Fibroblast of skin of right biceps (primary cell): ENCODE results near the gene CHD6.

Experiments used
- DNase-seq: peaks from one replicate; pipeline ENCODE4 v3.0.0-alpha.2; 2013

Gene CHD6

DNA sequence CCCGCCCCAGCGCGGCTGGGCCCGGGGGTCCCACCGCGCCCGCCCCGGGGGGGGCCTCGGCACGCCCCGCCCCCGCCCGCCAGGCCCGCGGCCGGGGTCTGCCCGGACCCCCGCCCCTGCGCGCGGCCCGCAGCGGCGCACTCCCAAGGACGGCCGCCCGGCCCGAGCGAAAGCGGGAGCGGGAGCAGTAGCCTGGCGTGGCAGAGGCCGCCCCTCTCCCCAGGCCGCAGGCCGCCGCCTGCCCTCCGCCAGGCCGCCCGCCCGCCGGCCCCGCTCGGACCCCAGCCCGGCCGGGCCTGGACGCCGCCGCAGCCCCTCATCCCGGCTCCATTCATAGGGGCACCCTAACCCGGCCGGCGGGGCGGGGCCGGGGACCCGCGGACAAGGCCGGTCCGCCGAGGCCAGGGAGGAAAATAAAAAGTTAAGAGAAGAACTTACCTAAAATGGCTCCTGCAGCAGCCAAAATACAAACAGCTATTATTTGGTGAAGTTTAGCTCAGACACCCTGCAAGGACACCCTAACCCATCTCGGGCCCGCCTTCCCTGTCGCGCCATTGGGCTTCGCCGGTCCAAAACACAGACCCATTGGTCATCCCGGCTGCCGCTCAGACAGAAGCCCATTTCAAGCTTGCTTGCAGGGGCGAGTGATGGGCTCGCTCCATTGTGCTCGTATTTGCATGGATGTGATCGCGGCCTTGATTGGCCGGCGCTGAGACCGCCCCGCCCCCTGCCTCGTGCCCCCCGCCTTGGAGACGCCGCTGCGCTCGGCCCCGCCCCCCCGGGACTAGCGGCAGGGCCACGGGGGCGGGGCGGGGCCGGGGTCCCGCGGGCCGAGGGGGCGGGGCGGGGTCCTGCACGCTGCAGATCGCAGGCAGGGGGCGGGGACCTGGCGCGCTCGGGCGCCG lies at the start of gene CHD6:
CHD6 (minus strand) TSS at position 476 of the 905 bp plus-strand sequence. CDS start 67,040 bp downstream, outside the sequence.
- peak; percentile 100 for DNase-seq

GRCh38 chr20:41664584-41664983 lies 46.4 kb upstream of the CHD6 start:
- peak; percentile 7 for DNase-seq

GRCh38 chr20:41657655-41658054 lies 39.5 kb upstream of the CHD6 start:
- DNase-seq, result no peak

DNA sequence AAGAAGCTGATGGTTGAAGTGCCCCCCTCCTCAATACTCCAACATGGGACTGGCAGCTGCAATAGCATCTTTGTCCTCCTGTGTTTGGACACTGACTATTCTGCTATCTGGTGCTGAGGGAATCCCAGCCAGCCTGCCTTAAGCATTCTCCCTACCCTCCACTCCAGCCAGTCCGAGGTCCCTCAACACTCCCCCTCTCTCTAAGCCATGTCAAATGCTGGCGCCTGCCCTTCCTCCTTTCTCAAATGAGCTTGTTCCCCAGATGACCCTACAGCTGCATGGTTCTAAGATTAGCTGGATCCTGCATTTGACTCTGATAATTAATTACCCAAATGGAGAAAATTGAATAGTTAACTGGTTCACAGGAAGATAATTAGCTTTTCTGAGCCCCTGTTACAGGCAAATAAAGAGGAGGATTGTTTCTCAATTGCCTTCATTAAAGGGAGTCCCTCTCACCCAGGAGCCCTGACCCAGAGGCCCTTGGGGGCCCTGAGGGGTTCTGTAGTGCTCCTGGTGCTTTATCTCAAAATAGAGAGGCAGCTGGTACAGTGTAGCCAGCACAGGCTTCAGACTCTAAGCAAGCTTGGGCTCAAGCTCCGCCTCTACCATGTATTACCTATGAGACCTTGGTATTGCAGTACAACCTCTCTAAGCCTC lies 37.9 kb upstream of the CHD6 start:
- no peak for DNase-seq

DNA sequence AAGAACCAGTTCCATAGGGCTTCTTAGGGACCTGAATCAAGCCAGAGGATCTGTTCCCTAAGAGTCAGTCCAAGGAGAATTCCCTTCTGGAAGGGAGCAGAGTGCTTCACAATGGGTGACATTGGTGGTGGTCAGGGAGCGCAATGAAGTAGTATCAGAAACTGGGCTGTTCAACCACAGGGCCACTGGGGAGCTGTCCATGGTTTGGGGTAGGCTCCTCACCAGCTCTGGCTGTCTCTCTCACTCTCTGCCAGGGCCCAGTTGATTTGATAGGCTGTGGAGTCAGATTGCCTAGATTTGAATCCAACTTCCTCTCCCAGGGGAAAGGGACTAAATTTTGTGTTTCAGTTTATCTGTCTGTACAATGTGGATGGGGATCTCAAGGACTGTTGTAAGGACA lies 36.7 kb upstream of the CHD6 start:
- DNase-seq, result peak; percentile 23

GRCh38 chr20:41654292-41654691 lies 36.1 kb upstream of the CHD6 start:
- no peak for DNase-seq

DNA sequence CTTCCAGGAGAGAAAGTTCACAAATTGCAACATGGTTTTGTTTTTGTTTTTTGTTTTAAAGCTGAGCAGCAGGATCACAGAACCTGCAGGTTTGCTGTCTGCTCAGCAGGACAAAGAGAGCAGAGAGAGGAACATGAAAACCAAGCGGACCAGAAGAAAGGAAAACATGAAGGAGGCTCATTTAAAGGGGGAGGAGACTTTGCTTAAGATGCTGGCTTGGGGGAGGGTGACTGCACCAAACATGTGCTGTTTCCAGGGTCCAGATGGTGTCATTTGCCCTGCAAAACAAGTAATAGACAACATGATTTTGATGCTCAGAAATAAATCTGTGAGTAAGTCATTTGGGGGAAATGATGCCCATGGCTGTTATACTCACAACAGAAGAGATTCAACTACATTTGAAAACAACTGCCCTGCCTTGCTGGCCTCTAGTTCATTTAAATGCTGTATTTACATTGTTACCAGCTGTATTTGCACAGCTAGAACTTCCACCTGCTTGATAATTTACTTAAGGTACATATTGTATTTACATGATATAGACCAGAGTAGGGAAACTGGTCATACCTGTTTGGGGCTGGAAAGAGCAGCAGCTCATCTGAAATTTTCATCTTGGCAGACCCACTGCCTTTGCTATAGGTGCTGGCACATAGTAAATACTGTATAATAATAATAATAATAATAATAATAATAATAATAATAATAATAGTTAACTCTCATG lies 32.2 kb upstream of the CHD6 start:
- no peak for DNase-seq

DNA sequence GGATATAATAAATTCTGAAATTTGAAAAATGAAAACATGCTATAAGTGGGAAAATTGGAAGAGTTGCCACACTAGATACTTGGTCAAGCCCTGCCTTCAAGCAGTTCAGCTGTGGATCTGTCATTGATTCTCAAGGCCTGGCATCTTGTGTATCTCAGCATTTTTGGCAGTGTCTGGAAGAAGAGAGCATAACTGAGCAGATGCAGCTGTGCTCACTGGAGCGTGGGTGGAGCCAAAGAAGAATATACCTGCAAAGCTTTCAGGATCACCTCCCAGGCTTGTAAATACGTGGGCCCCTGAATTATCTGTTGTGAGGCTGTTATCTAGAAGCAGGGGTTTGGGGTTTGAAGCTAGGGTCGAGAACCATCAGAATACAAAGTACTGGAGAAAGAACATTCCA lies 31.3 kb upstream of the CHD6 start:
- DNase-seq, result no peak

- DNase-seq, result no peak
These were observed 27.2 kb upstream of the CHD6 start for GRCh38 chr20:41645372-41645771.

DNA sequence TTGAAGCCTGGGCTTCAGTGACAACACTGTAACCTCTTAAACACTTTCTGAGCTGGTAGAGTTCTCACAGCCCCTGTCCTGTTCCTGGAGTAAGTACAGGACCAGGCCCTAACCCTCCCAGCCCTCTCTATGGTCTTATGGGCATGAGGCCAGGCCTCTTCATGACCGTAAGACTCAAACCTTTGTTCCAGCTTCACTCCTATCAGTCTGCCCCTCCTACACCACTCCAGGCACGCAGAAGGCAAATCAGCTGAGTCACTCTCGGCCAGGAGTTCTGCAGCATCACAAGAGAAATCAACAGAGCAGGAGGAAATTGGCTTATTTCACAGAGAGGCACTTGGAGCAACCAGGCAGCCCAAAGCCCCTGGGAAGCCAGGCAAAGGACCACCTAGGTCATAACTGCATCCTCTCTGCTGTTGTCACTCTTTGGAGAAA lies 25.3 kb upstream of the CHD6 start:
- peak; percentile 54 for DNase-seq

DNA sequence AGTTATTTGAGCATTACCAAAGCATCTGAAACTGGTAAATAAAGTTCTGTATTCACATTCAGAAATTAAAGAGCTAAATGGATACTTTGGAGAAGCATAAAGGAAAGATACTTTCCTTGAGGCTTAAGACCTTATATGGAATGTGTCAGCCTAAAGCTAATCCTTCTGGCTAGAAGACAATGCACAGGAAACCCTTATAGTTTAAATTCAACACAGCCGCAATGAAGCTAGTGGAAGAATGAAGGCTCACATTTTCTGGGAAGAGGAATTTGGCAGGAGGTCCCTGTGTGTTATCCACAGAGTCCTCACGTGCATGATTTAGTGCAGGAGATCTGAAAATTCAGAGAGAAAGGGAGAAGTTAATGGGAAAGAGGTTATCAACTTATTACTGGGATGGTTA lies 21.5 kb upstream of the CHD6 start:
- DNase-seq, result no peak

GRCh38 chr20:41638456-41638855 lies 20.3 kb upstream of the CHD6 start:
- DNase-seq, result no peak

GRCh38 chr20:41635158-41635557 lies 17.0 kb upstream of the CHD6 start:
- DNase-seq, result no peak

- peak; percentile 90 for DNase-seq
These were observed 14.7 kb upstream of the CHD6 start for GRCh38 chr20:41632896-41633295.

DNA sequence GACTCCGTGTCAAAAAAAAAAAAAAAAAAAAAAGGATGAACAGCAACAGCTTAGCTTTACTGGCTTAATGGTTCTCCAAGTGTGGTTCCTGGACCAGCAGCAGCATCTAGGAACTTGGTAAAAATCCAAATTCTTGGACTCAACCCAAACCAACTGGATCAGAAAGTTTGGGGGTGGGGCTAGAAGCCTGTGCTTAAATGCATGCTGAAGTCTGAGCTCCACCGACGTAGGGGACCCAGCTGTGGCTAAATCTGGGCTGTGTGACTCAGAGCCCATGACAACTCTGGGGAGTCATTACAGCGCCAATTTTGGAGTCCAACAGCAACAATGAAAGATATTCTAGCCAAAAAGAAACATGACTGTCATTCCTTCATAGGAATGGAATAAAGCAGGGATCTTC lies 13.6 kb upstream of the CHD6 start:
- peak; percentile 96 for DNase-seq

- no peak for DNase-seq
These were observed 12.7 kb upstream of the CHD6 start for GRCh38 chr20:41630846-41631245.

DNA sequence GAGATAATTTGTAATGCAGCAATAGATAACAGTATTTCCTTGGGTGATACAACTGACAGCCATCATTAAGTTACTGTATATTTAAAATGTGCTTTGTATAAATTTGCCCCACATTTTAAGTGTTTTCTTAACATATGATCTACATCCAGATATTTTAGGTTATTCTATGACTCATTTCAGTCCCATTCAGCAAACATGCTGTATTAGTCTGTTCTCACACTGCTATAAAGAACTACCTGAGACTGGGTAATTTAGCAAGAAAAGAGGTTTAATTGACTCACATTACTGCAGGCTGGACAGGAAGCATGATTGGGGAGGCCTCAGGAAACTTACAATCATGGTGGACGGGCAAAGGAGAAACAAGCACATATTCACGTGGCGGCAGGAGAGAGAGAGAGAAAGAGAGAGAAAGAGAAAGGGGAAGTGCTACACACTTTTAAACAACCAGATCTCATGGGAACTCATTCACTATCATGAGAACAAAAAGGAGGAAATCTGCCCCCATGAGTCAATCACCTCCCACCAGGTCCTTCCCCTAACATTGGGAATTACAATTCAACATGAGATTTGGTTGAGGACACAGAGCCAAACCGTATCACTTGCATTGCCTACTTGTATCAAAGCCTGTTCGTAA lies 9.6 kb upstream of the CHD6 start:
- DNase-seq, result no peak

GRCh38 chr20:41627001-41627495 lies 8.9 kb upstream of the CHD6 start:
- DNase-seq, result no peak

DNA sequence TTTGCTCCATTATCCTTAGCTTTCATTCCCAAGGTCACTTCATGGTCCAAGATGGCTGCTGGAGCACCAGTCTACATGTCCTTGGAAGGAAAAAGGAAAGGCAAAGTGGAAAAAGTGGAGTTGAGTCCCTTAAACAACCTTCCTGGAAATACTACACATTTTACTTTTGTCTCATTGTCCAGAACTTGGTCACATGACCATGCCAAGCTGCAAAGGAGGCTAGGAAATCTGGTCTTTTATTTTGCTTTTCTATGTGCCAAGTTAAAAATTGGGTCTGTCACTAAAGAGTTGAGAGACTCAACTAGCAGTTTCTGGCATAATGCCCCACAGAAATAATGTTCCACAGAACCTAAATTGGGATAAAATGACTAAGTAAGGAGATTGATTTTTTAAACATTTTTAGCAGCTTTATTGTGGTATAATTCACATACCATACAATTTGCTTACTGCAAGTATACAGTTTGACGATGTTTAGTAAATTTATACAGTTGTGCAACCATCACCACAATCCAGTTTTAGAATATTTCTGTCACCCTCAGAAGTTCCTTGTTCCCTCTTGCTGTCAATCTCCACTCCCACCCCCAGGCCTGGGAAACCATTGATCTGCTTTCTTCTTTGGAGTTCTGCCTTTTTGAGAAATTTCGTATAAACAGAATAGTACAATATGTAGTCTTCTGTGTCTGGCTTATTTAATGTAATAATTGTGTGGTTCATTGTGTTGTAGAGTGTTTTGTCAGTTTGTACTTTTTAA lies 5.6 kb upstream of the CHD6 start:
- DNase-seq, result peak; percentile 18

GRCh38 chr20:41622584-41622983 lies 4.4 kb upstream of the CHD6 start:
- DNase-seq, result no peak

GRCh38 chr20:41621971-41622370 lies 3.8 kb upstream of the CHD6 start:
- DNase-seq, result no peak

DNA sequence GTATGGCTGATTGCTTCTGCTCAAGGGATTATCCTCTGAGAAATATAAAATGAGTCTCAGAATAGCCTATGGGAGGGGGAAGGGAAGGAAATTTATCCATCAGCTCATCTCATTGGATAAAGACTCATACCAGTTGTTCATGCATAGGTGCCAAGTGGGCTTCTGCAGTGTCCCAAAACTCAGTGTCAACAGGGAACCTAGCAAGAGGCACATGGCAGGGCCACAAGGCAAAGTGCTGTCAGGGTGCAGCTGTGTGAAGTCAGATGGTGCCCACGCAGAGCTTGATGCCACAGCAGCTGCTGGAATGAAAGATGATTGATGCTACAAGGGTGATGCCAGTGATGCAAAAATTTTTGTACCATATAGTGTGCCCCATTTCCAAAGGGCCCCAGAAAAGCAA lies 3.2 kb upstream of the CHD6 start:
- DNase-seq, result no peak
